ENCODE measurements around the gene FAM168B. TPM values are rescaled to one million over a fixed set of nuclear protein-coding genes. Genes with fewer than 3 reads are reported as not detected.

Gene FAM168B
- total and polyA plus RNA-seq, 10 of the 15 experiments (the other 5 are each of a cell fraction or from before 2014, with no cell fraction given) = 3.5 to 77.3 (median 45.9) TPM

DNA sequence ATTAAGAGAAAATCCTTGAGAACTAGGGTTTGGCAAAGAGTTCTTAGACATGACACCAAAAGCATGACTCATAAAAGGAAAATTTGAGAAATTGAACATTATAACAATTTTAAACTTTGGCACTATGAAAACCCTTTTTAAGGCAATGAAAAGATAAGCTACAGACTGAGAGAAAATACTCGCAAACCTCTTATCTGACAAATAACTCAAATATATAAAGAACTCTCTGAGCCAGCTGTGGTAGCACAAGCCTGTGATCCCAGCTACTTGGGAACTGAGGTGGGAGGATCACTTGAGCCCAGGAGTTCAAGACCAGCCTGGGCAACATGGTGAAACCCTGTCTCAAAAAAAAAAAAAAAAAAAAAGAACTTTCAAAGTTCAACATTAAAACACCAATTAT is 70.5 kb downstream of the FAM168B start:
- H3K27me3 ChIP-seq (replicated peaks in 1 of 2; ENCODE audit: control insufficient read depth in 2 of 2, insufficient read depth in 2 of 2, low read length in 1 of 2) = no peaks in the 10 kb centered on the region; a peak in 1 of 4 replicates
- H3K9ac ChIP-seq (ENCODE audit: control insufficient read depth, insufficient read depth, low read length) = no peak overlapping the region
- no peak overlapping the region for H3K4me2 ChIP-seq (ENCODE audit: control insufficient read depth, insufficient read depth)
- H3K27ac ChIP-seq (ENCODE audit: control insufficient read depth, insufficient read depth) = no peak overlapping the region
- no peak overlapping the region for H2AFZ ChIP-seq (ENCODE audit: control insufficient read depth, low read depth, low read length)
- H3K36me3 ChIP-seq (ENCODE audit: control insufficient read depth in 2 of 2, insufficient read depth in 2 of 2, low read length in 1 of 2) = no peaks in the 10 kb centered on the region
- BruUV-seq (replicated peaks) = no TSS peak
- ChIA-PET CTCF (no interaction called here), RAD21 (ENCODE audit: unreplicated experiment) (no interaction called here), POLR2A (no interaction called here), SMC1A (ENCODE audit: uncharacterized antibody, unreplicated experiment) (no interaction called here)
- WGBS (ENCODE audit: insufficient coverage, insufficient replicate concordance, low lambda C conversion rate, missing lambda C conversion rate) = 50% methylated on average over 1 of the region's 1 CpG
- in situ Hi-C loops (cut with MboI) = no loop called here
- no peak overlapping the region for H3K4me3 ChIP-seq
- intact Hi-C loops (cut with micrococcal nuclease; ENCODE audit: unreplicated experiment) = no loop called here
- no peak for FAIRE-seq
- ATAC-seq = no peak
- no peak for DNase-seq (ENCODE audit: low read depth, low spot score)
- H3K4me1 ChIP-seq (ENCODE audit: control insufficient read depth, insufficient read depth, low read length) = no peaks in the 10 kb centered on the region
- no peaks in the 10 kb centered on the region; the same call in 2 of the 3 replicates for H3K9me3 ChIP-seq (replicated peaks; ENCODE audit: control insufficient read depth, insufficient read depth, low read length)
- no peaks in the 10 kb centered on the region for H3K79me2 ChIP-seq (ENCODE audit: control insufficient read depth, insufficient read depth, low read length)
- no peaks in the 10 kb centered on the region for H4K20me1 ChIP-seq (ENCODE audit: control insufficient read depth, insufficient read depth)
- TF ChIP-seq SUPT20H (IDR thresholded peaks at IDR 0.05; ENCODE audit: borderline replicate concordance, control insufficient read depth, low read depth, low read length) (no peak), TCF7 (IDR thresholded peaks at IDR 0.05; ENCODE audit: borderline replicate concordance) (no peak), TBL1XR1 (IDR thresholded peaks at IDR 0.05; ENCODE audit: low read depth, low read length) (no peak), RFX5 (IDR thresholded peaks at IDR 0.05; ENCODE audit: low read depth, low read length) (no peak), SIN3A (IDR thresholded peaks at IDR 0.05; ENCODE audit: low read depth, low read length) (no peak), SUZ12 (IDR thresholded peaks at IDR 0.05; ENCODE audit: unreplicated experiment) (no peak), HDAC2 (IDR thresholded peaks at IDR 0.05) (no peak), PAX8 (IDR thresholded peaks at IDR 0.05) (no peak), MTA3 (IDR thresholded peaks at IDR 0.05; ENCODE audit: borderline replicate concordance, low read length) (no peak), RELA (IDR thresholded peaks at IDR 0.05; ENCODE audit: borderline replicate concordance, partially characterized antibody) (no peak), KAT2A (conservative IDR thresholded peaks at IDR 0.05; ENCODE audit: control insufficient read depth, low read depth, low read length) (no peak), KDM1A (IDR thresholded peaks at IDR 0.05; ENCODE audit: borderline replicate concordance) (no peak), FOXK2 (IDR thresholded peaks at IDR 0.05) (no peak)
- TF ChIP-seq, protein P1, sequence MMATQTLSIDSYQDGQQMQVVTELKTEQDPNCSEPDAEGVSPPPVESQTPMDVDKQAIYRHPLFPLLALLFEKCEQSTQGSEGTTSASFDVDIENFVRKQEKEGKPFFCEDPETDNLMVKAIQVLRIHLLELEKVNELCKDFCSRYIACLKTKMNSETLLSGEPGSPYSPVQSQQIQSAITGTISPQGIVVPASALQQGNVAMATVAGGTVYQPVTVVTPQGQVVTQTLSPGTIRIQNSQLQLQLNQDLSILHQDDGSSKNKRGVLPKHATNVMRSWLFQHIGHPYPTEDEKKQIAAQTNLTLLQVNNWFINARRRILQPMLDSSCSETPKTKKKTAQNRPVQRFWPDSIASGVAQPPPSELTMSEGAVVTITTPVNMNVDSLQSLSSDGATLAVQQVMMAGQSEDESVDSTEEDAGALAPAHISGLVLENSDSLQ (IDR thresholded peaks at IDR 0.05) = no peak
- TF ChIP-seq, protein P2, sequence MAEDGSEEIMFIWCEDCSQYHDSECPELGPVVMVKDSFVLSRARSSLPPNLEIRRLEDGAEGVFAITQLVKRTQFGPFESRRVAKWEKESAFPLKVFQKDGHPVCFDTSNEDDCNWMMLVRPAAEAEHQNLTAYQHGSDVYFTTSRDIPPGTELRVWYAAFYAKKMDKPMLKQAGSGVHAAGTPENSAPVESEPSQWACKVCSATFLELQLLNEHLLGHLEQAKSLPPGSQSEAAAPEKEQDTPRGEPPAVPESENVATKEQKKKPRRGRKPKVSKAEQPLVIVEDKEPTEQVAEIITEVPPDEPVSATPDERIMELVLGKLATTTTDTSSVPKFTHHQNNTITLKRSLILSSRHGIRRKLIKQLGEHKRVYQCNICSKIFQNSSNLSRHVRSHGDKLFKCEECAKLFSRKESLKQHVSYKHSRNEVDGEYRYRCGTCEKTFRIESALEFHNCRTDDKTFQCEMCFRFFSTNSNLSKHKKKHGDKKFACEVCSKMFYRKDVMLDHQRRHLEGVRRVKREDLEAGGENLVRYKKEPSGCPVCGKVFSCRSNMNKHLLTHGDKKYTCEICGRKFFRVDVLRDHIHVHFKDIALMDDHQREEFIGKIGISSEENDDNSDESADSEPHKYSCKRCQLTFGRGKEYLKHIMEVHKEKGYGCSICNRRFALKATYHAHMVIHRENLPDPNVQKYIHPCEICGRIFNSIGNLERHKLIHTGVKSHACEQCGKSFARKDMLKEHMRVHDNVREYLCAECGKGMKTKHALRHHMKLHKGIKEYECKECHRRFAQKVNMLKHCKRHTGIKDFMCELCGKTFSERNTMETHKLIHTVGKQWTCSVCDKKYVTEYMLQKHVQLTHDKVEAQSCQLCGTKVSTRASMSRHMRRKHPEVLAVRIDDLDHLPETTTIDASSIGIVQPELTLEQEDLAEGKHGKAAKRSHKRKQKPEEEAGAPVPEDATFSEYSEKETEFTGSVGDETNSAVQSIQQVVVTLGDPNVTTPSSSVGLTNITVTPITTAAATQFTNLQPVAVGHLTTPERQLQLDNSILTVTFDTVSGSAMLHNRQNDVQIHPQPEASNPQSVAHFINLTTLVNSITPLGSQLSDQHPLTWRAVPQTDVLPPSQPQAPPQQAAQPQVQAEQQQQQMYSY (CRISPR knock-in tag; IDR thresholded peaks at IDR 0.05) = no peak
- TF ChIP-seq, protein P3, sequence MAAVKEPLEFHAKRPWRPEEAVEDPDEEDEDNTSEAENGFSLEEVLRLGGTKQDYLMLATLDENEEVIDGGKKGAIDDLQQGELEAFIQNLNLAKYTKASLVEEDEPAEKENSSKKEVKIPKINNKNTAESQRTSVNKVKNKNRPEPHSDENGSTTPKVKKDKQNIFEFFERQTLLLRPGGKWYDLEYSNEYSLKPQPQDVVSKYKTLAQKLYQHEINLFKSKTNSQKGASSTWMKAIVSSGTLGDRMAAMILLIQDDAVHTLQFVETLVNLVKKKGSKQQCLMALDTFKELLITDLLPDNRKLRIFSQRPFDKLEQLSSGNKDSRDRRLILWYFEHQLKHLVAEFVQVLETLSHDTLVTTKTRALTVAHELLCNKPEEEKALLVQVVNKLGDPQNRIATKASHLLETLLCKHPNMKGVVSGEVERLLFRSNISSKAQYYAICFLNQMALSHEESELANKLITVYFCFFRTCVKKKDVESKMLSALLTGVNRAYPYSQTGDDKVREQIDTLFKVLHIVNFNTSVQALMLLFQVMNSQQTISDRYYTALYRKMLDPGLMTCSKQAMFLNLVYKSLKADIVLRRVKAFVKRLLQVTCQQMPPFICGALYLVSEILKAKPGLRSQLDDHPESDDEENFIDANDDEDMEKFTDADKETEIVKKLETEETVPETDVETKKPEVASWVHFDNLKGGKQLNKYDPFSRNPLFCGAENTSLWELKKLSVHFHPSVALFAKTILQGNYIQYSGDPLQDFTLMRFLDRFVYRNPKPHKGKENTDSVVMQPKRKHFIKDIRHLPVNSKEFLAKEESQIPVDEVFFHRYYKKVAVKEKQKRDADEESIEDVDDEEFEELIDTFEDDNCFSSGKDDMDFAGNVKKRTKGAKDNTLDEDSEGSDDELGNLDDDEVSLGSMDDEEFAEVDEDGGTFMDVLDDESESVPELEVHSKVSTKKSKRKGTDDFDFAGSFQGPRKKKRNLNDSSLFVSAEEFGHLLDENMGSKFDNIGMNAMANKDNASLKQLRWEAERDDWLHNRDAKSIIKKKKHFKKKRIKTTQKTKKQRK (IDR thresholded peaks at IDR 0.05; ENCODE audit: low read depth, low read length) = no peak
- TF ChIP-seq, protein P4, sequence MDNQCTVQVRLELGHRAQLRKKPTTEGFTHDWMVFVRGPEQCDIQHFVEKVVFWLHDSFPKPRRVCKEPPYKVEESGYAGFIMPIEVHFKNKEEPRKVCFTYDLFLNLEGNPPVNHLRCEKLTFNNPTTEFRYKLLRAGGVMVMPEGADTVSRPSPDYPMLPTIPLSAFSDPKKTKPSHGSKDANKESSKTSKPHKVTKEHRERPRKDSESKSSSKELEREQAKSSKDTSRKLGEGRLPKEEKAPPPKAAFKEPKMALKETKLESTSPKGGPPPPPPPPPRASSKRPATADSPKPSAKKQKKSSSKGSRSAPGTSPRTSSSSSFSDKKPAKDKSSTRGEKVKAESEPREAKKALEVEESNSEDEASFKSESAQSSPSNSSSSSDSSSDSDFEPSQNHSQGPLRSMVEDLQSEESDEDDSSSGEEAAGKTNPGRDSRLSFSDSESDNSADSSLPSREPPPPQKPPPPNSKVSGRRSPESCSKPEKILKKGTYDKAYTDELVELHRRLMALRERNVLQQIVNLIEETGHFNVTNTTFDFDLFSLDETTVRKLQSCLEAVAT (IDR thresholded peaks at IDR 0.05) = no peak
